H1 (cell line): ENCODE data around the gene OIP5. TPM values are rescaled to one million over a fixed set of nuclear protein-coding genes. Genes with fewer than 3 reads are reported as not detected.

Experiments used
- CTCF ChIA-PET: fragments of 300-600 bp; sonication (Branson Sonifier 250); formaldehyde crosslinking; loops from one replicate; lab custom pipeline; 2021; ENCODE audit not compliant: partially characterized antibody; lab: Charles Lee
- POLR2A ChIA-PET: fragments of 300-600 bp; sonication (Branson Sonifier 250); formaldehyde crosslinking; loops from one replicate; lab custom pipeline; 2021; ENCODE audit warnings: inconsistent platforms; ENCODE audit not compliant: partially characterized antibody; lab: Charles Lee
- DNase-seq, 2 experiments: peaks; one replicate each; pipeline versions ENCODE4 v3.0.0 to v3.0.0-alpha.2; 2010 to 2022; ENCODE audit warnings: low spot score in 2 of 2, low read depth in 1 of 2, mixed read lengths in 1 of 2
- FAIRE-seq: peaks from 2 replicates; lab custom pipeline; 2011; peaks lifted over from hg19 to GRCh38; lab: Jason Lieb, UNC
- H2AFZ ChIP-seq: 2 replicates; pipeline ENCODE4 v1.8.1; 2012; ENCODE audit warnings: low read length, inconsistent platforms
- H2AK5ac ChIP-seq: 2 replicates; pipeline ENCODE4 v1.6.1; 2013; ENCODE audit warnings: low read depth, low read length
- H2BK120ac ChIP-seq: replicated peaks from 2 replicates; pipeline ENCODE3; 2013; ENCODE audit warnings: low read depth, low read length, inconsistent platforms
- H2BK12ac ChIP-seq: 2 replicates; pipeline ENCODE4 v1.6.1; 2013; ENCODE audit warnings: low read depth, low read length
- H2BK15ac ChIP-seq: 2 replicates; pipeline ENCODE4 v1.6.1; 2013; ENCODE audit warnings: low read length
- H2BK20ac ChIP-seq: 2 replicates; pipeline ENCODE4 v1.6.1; 2013; ENCODE audit warnings: low read length
- H2BK5ac ChIP-seq: 2 replicates; pipeline ENCODE4 v1.6.1; 2013; ENCODE audit warnings: low read depth, low read length
- H3K14ac ChIP-seq: 2 replicates; pipeline ENCODE4 v1.6.1; 2013; ENCODE audit warnings: inconsistent platforms; ENCODE audit not compliant: insufficient read length
- H3K18ac ChIP-seq: 2 replicates; pipeline ENCODE4 v1.6.1; 2013; ENCODE audit warnings: low read length; ENCODE audit errors: extremely low read depth
- H3K23ac ChIP-seq: 2 replicates; pipeline ENCODE4 v1.6.1; 2013; ENCODE audit warnings: inconsistent platforms; ENCODE audit not compliant: insufficient read length
- H3K23me2 ChIP-seq: 2 replicates; pipeline ENCODE4 v1.6.1; 2013; ENCODE audit warnings: low read depth, low read length
- H3K27ac ChIP-seq: 2 replicates; pipeline ENCODE4 v1.6.1; 2011; ENCODE audit warnings: low read depth, low read length, inconsistent platforms
- H3K27me3 ChIP-seq, 4 experiments: replicated peaks in 1 of 4; 1 replicate in 1 of 4; 2 replicates in 3 of 4; pipeline versions ENCODE4 v1.6.1 to v1.8.1; 2011 to 2013; ENCODE audit warnings: low read length in 3 of 4, mild to moderate bottlenecking in 3 of 4, inconsistent platforms in 2 of 4, mixed read lengths in 2 of 4, moderate library complexity in 1 of 4; ENCODE audit not compliant: control insufficient read depth in 3 of 4, insufficient read depth in 3 of 4; ENCODE audit errors: extremely low read depth in 1 of 4
- H3K36me3 ChIP-seq, 4 experiments: 2 replicates each; pipeline versions ENCODE4 v1.6.1 to v1.8.1; 2011 to 2013; ENCODE audit warnings: mild to moderate bottlenecking in 4 of 4, low read length in 3 of 4, moderate library complexity in 2 of 4, control low read depth in 1 of 4, inconsistent platforms in 1 of 4; ENCODE audit not compliant: insufficient read depth in 4 of 4, control insufficient read depth in 2 of 4
- H3K4ac ChIP-seq: replicated peaks from 2 replicates; pipeline ENCODE3; 2013; ENCODE audit warnings: low read length, low read depth, mixed read lengths, inconsistent platforms; ENCODE audit not compliant: insufficient read length
- H3K4me1 ChIP-seq, 4 experiments: replicated peaks in 1 of 4; 1 replicate in 1 of 4; 2 replicates in 3 of 4; pipeline versions ENCODE4 v1.6.1 to v1.8.1; 2011 to 2013; ENCODE audit warnings: low read length in 3 of 4, inconsistent platforms in 2 of 4, mixed read lengths in 1 of 4; ENCODE audit not compliant: insufficient read depth in 4 of 4, control insufficient read depth in 3 of 4
- H3K4me2 ChIP-seq, 2 experiments: 2 replicates each; pipeline versions ENCODE4 v1.6.1 to v1.8.1; 2011 to 2013; ENCODE audit warnings: low read depth in 2 of 2, low read length in 2 of 2, control low read depth in 1 of 2, inconsistent platforms in 1 of 2, mild to moderate bottlenecking in 1 of 2; ENCODE audit not compliant: insufficient read depth in 1 of 2
- H3K4me3 ChIP-seq, 4 experiments: fragments of 200-600, 300-600 bp in 1 of 4; sonication (generic), shearing (Covaris generic), sonication (Bioruptor Twin) in 1 of 4; 2 replicates each; pipeline versions ENCODE4 v1.5.1 to v1.8.1; 2011 to 2016; ENCODE audit warnings: low read length in 4 of 4, low read depth in 3 of 4, control low read depth in 2 of 4, inconsistent platforms in 2 of 4, mild to moderate bottlenecking in 2 of 4, mixed read lengths in 1 of 4, moderate library complexity in 1 of 4; ENCODE audit not compliant: insufficient read depth in 2 of 4; ENCODE audit errors: extremely low read depth in 1 of 4
- H3K56ac ChIP-seq: replicated peaks from 2 replicates; pipeline ENCODE3; 2013; ENCODE audit warnings: low read depth, mild to moderate bottlenecking, mixed read lengths, low read length, inconsistent platforms; ENCODE audit not compliant: insufficient read length
- H3K79me1 ChIP-seq: 2 replicates; pipeline ENCODE4 v1.6.1; 2013; ENCODE audit warnings: low read depth, low read length, control low read depth
- H3K79me2 ChIP-seq, 2 experiments: 2 replicates each; pipeline versions ENCODE4 v1.6.1 to v1.8.1; 2012 to 2013; ENCODE audit warnings: low read length in 2 of 2, mild to moderate bottlenecking in 2 of 2, inconsistent platforms in 1 of 2; ENCODE audit not compliant: insufficient read depth in 2 of 2, control insufficient read depth in 1 of 2
- H3K9ac ChIP-seq, 4 experiments: replicated peaks in 1 of 4; 1 replicate in 1 of 4; 2 replicates in 3 of 4; pipeline versions ENCODE4 v1.6.1 to v1.8.1; 2011 to 2013; ENCODE audit warnings: low read depth in 3 of 4, low read length in 3 of 4, control low read depth in 2 of 4, mild to moderate bottlenecking in 2 of 4, moderate library complexity in 2 of 4, inconsistent platforms in 1 of 4; ENCODE audit errors: extremely low read depth in 1 of 4
- H3K9me3 ChIP-seq, 2 experiments: 2 replicates each; pipeline versions ENCODE4 v1.6.1 to v1.8.1; 2012 to 2013; ENCODE audit warnings: mild to moderate bottlenecking in 2 of 2, moderate library complexity in 2 of 2, control low read depth in 1 of 2, inconsistent platforms in 1 of 2, low read depth in 1 of 2, low read length in 1 of 2, mixed read lengths in 1 of 2; ENCODE audit not compliant: insufficient read depth in 2 of 2
- H4K20me1 ChIP-seq, 2 experiments: replicated peaks in 1 of 2; 2 replicates each; pipeline versions ENCODE3 to v1.8.1; 2011 to 2013; ENCODE audit warnings: inconsistent platforms in 2 of 2, low read length in 2 of 2, mild to moderate bottlenecking in 1 of 2; ENCODE audit not compliant: insufficient read depth in 2 of 2, control insufficient read depth in 1 of 2
- H4K5ac ChIP-seq: 2 replicates; pipeline ENCODE4 v1.6.1; 2013; ENCODE audit warnings: low read length, low read depth, mixed read lengths, inconsistent platforms; ENCODE audit not compliant: insufficient read length
- H4K8ac ChIP-seq: 2 replicates; pipeline ENCODE4 v1.8.0; 2013; ENCODE audit warnings: mild to moderate bottlenecking, moderate library complexity, low read length, inconsistent platforms; ENCODE audit not compliant: insufficient read depth; ENCODE audit errors: extremely low read depth
- H4K91ac ChIP-seq: replicated peaks from 2 replicates; pipeline ENCODE3; 2013; ENCODE audit warnings: low read length, mixed read lengths, inconsistent platforms; ENCODE audit not compliant: insufficient read length
- ATF2 ChIP-seq: IDR thresholded peaks from 2 replicates; pipeline ENCODE4 v1.6.1; 2012; ENCODE audit warnings: low read length, inconsistent platforms
- CBX8 ChIP-seq: fragments of 300-800, 300-1000 bp; sonication (generic); IDR thresholded peaks from 2 replicates; pipeline ENCODE4 v1.7.1; 2016; ENCODE audit warnings: low read depth, low read length, borderline replicate concordance
- CREB1 ChIP-seq: IDR thresholded peaks from 2 replicates; pipeline ENCODE4 v1.6.1; 2012; ENCODE audit warnings: inconsistent platforms
- EZH2 ChIP-seq: fragments of 200-600 bp; sonication (generic); IDR thresholded peaks from 2 replicates; pipeline ENCODE4 v1.7.1; 2012; ENCODE audit warnings: low read depth, mild to moderate bottlenecking, moderate library complexity, low read length, inconsistent platforms; ENCODE audit not compliant: severe bottlenecking
- RBBP5 ChIP-seq: IDR thresholded peaks from 2 replicates; pipeline ENCODE4 v1.7.1; 2012; ENCODE audit warnings: low read depth, mild to moderate bottlenecking, inconsistent platforms, low read length, moderate library complexity, borderline replicate concordance
- RNF2 ChIP-seq: fragments of 200-900, 300-1000 bp; sonication (generic); IDR thresholded peaks from 2 replicates; pipeline ENCODE4 v1.7.1; 2016; ENCODE audit warnings: borderline replicate concordance, low read depth, mild to moderate bottlenecking, antibody characterized with exemption, low read length; ENCODE audit not compliant: poor library complexity, severe bottlenecking; ENCODE audit errors: missing control alignments
- SIRT6 ChIP-seq: IDR thresholded peaks from one replicate; pipeline ENCODE4 v1.7.1; 2012; ENCODE audit warnings: low read length, inconsistent platforms
- SP1 ChIP-seq: IDR thresholded peaks from 2 replicates; pipeline ENCODE4 v1.6.1; 2011; ENCODE audit warnings: low read depth, low read length
- ZNF274 ChIP-seq: IDR thresholded peaks from 2 replicates; pipeline ENCODE4 v1.7.0; 2012; ENCODE audit warnings: low read length, borderline replicate concordance; ENCODE audit errors: extremely low read depth
- WGBS, 2 experiments: shearing (Covaris generic) in 1 of 2; methylation state at CpG; one replicate each; pipeline versions ENCODE4 v1.1.6 to v1.1.7; 2013 to 2015; ENCODE audit warnings: low lambda C conversion rate in 2 of 2, mixed read lengths in 2 of 2, inconsistent platforms in 1 of 2, low coverage in 1 of 2, missing lambda C conversion rate in 1 of 2; ENCODE audit not compliant: insufficient replicate concordance in 2 of 2, insufficient coverage in 1 of 2, insufficient read length in 1 of 2; ENCODE audit errors: extremely low coverage in 1 of 2, missing lambda C conversion rate in 1 of 2; 5-methylcytosine and 5-hydroxymethylcytosine counted together
- polyA plus RNA-seq, 7 experiments: library from polyadenylated mRNA; depleted of rRNA in 3 of 7; stranded (reverse) in 5 of 7; unstranded in 2 of 7; fragments of >200 nt in 5 of 7; fragments of 200-250 nt in 2 of 7; gene quantifications; 1 replicate in 5 of 7; 2 replicates in 1 of 7; 4 replicates in 1 of 7; pipeline versions ENCODE4 v1.2.1 to v1.2.3, GENCODE V29; 2011 to 2013; ENCODE audit warnings: missing spikeins in 2 of 7, mixed read lengths in 2 of 7
- total RNA-seq: library from RNA; stranded (reverse); fragmentation: NEBNext Ultra II Directional; extraction: Animal tissue kit (Norgen Biotek cat#: 25700); gene quantifications from 2 replicates; pipeline ENCODE4 v1.2.1, GENCODE V29; 2021

OIP5 gene
- total and polyA plus RNA-seq, 2 of the 8 experiments (the other 6 are each of a cell fraction or from before 2014, with no cell fraction given): 34.8 to 44.5 TPM

DNA sequence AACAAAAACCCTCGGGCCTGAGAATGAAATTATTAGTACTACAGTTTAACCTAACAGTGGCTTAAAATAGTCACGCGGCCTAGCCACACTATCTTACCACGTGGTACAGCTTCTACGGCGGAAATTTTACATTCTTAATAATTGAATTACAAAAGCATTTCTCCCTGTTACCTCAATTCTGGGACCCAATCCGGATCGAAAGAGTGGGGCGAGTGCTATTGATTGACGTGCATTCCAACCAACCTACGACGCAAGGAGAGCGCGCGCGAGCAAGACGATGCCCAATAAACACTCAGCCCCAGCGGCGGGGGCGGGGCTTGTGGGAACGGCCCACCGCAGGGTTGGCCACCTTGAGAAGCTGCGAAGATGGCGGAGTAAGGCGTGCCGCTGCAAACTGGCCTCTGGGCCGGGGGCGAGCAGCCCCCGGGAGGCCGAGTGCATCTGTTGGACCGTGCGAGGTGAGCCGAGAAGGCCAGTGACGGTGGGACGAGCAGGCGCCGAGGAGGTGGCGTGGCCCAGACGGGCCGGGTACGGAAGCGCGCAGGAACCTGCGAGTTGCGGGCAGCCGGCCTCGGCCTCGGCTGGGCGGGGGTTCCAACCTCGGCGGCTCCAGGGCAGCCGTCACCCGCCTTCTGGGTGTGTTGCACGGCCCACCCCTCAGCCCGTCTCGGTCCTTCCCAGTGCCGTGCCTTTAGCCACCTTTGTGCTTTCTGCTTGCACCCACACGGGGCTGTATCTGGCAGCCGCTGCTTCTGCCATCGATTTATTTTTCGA lies 48.6 kb downstream of the OIP5 start:
- Histone ChIP-seq H3K27me3 (no peaks in the 10 kb centered on the region), H3K4me3 (peak overlapping the region; percentile 76 to 95 (median 90)), H2AK5ac (no peak overlapping the region), H3K23me2 (0 out of 2 replicates have a peak, but pooled peaks cover 3% of the 10 kb centered on the region), H4K8ac (peak overlapping the region; percentile 98; the same call in 1 of the 2 replicates), H2BK120ac (peak overlapping the region; percentile 79), H2BK12ac (peak overlapping the region; percentile 75; the same call in 1 of the 2 replicates), H3K9ac (peak overlapping the region; percentile 93 to 98 (median 96)), H3K79me2 (peaks cover 11 to 49% of the 10 kb centered on the region in 2 experiments), H3K14ac (no peak overlapping the region), H3K27ac (peak overlapping the region; percentile 92), H3K4ac (peak overlapping the region; percentile 95), H2BK5ac (peak overlapping the region; percentile 98), H3K23ac (no peak overlapping the region), H4K5ac (peak overlapping the region; percentile 99), H3K36me3 (peaks cover 15 to 49% (median 35%) of the 10 kb centered on the region in 4 experiments), H3K4me2 (peak overlapping the region; percentile 64 to 88), H4K20me1 (peaks cover 2 to 8% of the 10 kb centered on the region in 2 experiments), H3K4me1 (peaks cover 0 to 5% (median 2%) of the 10 kb centered on the region in 4 experiments; a peak in 3 of 7 replicates), H2BK20ac (no peak overlapping the region), H3K56ac (peak overlapping the region; percentile 97), H3K9me3 (no peaks in the 10 kb centered on the region), H3K18ac (peak overlapping the region; percentile 97), H2BK15ac (no peak overlapping the region), H3K79me1 (peaks cover 2% of the 10 kb centered on the region; the same call in 1 of the 2 replicates), H4K91ac (peak overlapping the region; percentile 84), H2AFZ (no peak overlapping the region)
- ChIA-PET POLR2A (interaction anchor here (0.8 to 3.4 kb wide), 13 partner anchors 10 to 366 kb away, joined by 3 to 13 read pairs (median 3); partner anchors contain the start of genes CHAC1, CHP1, EXD1 and INO80), CTCF (interaction anchor here (0.8 to 1.0 kb wide), 2 partner anchors 47 to 52 kb away, joined by 3 to 4 read pairs; no protein-coding TSS in a partner anchor)
- 1% methylated on average over 48 of the region's 61 CpGs; no CpG with 5 or more reads in 1 of the 2 experiments for WGBS, 2 experiments
- FAIRE-seq: peak; percentile 68
- peak; percentile 96 to 97 for DNase-seq
- TF ChIP-seq SIRT6: no peak
- TF ChIP-seq CBX8: no peak
- TF ChIP-seq RNF2: no peak
- TF ChIP-seq SP1: peak; percentile 99
- TF ChIP-seq RBBP5: peak; percentile 94
- TF ChIP-seq EZH2: no peak
- TF ChIP-seq ATF2: no peak; the same call in 1 of the 2 replicates
- peak; percentile 77 for TF ChIP-seq CREB1
- TF ChIP-seq ZNF274: no peak
